HG03066 (cell line): ENCODE results near the gene CYTH2.

Experiments used
- ATAC-seq: cut with Tn5 transposase; IDR thresholded peaks from one replicate; pipeline ENCODE4 v1.9.1; 2021; ENCODE audit warnings: low read depth; ENCODE audit not compliant: unreplicated experiment

The CYTH2 gene

GRCh38 chr19:48492925-48493717, 24.0 kb downstream of the CYTH2 start:
- ATAC-seq, result peak; percentile 67

DNA sequence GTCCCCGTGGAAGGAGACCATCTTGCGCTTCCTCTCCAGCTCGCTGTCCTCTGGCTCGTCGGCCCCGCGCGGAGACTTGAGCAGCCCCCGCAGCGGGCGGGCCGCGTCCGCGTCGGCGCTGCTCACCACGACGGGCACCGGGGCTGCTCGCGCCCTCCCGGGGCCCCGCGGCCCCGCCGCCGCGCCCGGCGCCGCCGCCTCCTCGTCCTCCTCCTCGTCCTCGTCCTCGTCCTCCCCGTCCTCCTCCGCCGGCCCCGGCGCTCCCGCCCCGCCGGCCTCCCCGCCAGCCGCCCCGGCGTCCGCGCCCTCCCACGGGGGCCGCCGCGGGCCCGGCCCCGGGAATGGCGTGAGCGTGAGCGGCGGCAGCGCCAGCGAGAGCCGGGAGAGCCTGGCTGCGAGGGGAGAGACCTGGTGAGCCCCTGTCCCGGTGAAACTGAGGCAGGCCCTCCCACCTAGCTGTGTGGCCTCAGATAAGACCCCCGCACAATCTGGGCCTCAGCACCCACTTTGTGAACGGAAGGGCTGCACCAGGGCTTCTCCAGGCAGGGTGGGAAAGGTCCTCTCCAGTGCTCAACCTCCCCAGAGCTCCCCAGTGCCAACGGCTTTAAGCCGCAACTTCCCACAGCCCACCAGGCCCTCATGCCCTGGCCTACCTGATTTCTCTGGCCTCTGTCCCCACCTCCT, 24.7 kb downstream of the CYTH2 start:
- no peak for ATAC-seq

DNA sequence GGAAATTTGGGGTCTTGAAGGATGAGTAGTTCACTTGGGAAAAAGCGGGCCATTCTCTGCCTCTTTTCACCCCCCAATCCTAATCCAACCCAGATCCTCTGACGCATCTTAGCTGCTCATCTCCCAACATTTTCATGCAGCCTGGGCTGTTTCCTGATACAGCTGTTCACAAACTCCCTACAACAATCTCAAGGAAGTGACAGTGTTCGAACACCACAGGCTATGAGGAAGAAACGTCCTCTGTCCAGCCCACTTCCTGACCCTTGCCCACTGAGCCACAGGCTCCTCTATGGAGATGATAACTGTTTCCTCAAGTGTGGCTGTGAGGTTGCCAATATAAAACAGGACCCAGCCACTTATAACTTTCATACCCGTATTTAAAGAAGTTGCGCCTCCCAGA, 26.2 kb downstream of the CYTH2 start:
- no peak for ATAC-seq

DNA sequence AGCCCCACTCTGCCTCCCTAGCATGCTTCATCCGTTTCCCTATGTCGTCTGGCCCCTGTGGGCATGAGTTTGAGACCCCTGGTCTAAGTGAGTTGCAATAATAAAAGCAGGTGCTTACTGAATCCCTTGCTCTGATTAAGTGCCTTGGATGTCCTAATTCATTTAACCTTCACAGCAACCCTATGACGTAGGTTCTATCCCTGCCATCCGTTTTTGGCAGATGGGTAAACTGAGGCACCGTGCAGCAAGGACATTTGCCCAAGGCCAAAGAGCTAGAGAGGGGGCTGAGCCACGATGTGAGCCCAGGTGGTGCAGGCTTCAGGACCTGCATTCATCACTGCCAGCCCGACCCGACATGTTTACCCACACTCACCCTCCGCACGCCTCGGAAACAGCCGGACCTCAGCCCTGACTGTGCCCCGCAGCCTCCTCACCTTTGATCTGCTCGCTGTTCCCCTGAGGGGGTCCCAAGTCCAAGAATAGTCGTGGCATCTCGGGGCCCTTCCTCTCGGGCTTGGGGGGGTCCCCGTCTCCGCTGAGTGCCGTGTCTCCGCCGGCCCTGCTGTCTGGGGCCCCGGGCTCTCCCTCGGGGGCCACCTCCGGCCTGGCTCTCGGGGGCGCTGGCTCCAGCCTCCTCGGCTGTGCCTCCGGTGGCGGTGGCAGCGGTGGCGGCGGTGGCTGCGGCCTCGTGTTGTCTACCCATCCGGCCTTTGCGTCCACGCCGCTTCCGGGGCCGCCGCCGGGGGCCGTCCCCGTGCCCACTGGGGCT, 28.0 kb downstream of the CYTH2 start:
- ATAC-seq, result no peak

DNA sequence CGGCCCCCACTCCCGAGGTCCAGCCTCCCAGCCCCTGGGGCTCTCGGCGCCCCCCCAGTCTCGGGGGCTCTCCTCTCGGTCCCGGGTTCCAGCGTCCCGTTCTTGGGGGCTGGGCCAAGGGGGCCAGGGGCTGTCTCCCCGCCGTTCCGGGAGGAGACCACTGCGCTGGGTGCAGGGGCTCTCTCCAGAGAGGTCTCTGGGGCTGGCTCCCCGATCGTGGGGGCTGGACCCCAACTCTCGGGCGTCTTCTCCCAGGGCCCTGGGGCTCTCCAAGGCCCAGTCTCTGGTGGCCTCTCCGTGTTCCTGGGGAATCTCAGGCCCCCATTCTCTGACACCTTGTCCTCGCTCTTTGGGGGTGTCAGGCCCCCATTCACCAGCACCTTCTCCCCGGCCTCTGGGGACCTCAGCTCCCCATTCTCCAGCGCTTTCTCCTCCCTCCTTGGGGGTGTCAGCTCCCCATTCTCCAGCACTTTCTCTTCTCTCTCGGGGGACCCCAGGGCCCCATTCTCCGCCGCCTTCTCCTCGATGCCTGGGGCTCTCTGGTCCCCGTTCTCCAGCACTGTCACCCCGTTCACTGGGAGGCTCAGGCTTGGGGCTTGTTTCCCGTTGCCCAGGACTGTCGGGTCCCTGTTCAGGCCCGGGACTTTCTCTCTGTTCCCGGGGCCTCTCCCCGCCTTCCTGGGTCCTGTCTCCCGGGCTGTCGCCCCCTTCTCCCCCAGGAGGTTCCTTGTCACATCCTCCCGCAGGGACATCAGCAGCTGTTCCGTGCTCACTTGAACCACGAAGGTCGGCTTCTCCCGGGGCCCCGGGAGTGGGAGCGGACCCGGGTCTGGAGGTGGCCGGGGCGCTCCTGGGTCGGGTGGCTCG, 28.8 kb downstream of the CYTH2 start:
- no peak for ATAC-seq

DNA sequence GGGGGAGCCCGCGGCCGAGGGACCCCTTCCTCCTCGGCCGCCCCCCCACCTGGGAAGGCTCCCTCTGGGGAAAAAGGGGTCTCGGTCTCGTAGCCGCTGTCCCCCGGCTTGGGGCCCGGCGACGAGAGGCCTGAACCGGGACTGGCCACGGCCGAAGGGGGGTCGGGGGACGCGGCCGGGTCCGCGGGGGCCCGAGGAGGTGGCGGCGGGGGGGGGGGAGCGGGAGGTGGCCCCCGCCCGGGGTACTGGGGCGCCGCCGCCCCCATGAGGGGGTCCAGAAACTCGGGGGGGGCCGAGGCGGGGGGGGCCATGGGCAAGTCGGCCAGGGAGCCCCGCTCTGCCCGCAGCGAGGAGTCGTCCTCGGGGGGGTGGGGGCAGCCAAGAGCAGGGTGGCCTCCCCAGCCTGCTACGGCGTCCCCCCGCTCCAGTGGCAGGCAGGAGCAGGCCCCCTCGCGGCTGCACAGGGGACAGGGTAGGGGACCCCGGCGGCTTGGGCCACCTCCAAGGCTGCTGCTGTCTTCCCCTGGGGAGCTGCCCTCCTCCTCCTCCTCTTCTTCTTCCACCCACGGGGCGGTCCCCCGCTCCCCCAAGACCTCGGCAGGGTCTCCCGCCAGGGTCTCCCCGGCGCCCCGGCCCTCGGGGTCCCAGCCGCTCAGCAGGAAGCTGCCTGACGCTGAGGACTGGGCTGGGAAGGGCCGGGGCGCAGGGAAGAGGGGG, 29.6 kb downstream of the CYTH2 start:
- no peak for ATAC-seq

DNA sequence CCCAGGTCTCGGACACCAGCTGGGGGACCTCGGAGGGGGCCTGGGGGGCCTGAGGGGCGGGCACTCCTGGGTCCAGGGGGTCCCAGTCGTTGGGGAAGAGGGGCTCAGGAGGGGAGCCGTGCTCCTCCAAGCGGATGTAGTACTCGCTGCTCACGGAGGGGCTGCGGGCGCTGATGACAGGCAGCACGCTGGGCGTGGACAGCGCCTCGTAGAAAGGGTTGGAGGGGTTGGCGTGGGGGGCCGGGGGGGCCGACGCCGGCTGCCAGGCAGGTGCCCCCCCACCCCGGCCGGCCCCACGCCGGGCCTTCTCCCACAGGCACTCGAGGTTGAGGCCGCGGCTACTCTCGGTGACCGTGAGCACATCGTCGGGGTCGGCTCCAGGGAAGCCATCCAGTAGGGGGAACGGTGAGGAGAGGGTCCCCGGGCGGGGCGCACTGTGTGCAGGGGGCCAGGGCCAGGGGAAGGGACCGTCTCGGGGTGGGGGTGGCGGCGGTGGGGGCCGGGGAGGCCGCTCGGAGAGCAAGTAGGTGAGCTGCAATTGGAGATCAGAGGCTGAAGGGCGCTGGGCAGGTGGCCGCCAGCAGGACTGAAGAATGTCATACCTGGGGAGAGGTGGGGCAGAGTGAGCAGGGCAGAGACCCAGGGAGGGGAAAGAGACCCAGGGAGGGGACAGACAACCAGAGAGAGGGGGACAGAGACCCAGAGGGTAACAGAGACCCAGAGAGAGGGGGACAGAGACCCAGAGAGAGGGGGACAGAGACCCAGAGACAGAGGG, 30.3 kb downstream of the CYTH2 start:
- no peak for ATAC-seq

DNA sequence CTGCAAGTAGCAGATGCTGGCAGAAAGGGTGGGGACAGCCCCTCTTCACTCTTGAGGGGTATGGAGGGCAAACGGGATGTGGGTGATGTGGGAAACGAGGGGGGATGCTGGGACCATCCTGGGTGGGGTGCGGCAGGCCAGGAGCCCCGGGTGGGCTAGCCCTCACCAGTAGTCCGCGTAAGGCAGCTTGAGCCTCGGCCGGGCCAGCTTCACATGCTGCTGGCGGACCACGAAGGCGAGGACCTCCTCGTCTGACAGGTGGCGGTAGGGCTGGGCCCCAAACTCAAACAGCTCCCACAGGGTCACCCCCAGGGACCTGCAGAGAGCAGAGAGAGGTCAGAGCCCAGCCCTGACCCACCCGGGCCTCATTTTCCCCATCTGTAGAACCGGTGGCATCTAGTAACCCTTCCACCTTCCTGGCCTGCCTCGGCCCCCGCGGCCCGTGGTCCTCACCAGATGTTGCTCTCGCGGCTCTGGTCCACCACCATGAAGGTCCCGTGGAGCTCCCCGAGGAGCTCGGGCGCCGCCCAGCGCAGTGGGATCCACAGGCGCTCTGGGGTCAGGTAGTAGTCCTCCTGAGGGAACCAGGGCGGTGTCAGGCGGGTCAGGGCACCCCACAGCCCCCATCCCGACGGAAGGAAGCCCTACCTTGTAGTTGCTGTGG, 31.8 kb downstream of the CYTH2 start:
- ATAC-seq, result no peak

DNA sequence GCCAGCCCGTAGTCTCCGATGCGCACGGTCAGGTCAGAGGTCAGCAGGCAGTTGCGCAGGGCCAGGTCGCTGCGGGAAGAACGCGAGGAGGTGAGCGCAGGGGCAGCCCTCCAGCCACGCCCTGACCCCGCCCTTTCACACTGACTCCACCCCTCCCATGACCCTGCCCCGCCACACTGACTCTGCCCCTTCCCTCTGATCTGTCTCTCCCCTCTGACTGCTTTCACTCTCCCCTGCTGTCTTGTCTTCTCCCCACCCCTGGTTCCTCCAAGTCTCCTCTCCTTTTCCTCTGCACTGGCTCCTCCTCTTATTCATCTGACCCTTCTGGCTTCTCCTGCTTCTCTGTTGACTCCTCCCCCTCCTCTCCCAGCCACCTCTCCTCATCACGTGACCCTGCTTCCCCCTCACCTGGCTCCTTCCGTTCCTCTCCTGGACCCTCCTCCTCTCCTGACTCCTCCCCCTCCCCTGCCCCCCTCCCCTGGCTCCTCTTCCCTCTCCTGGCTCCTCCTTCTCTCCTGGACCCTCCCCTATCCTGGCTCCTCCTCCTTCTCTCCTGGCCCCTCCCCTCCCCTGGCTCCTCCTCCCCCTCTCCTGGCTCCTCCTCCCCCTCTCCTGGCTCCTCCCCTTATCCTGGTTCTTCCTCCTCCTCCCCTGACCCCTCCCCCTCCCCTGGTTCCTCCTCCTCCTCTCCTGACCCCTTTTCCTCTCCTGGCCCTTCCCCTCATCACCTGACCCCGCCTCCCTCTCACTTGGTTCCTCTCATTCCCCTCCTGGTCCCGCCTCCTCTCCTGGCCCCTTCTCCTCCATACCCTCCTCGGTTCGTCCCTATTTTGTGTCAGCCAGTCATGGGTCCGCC, 32.6 kb downstream of the CYTH2 start:
- no peak for ATAC-seq

DNA sequence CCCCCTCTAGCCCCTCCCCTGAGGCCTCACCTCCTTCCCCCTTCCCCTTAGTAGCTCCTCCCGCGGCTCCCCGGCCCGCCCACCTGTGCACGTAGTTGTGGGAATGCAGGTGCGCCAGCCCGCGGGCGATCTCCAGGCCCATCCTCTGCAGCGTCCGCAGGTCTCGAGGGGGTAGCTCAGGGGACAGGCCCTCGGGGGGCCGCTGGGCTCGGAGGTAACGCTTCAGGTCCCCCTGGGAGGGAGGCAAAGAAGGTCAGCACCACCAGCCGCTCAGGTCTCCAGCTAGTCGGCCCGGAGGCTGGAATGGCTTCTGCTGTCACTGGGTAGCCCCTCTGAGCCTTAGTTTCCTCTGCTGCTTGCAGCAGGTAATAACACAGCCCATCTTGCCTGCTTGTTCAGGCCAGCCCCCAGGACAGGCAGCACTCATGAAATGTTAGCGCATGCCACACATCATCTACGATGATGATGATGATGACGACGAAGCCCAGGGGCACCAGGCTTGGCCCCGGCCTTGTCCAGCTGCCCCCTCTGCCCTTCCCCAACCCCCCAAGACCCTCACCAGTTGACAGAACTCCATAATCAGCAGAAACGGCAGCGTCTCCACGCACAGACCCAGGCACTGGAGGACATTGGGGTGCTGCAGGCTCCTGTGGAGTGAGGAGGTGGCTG, 33.3 kb downstream of the CYTH2 start:
- no peak for ATAC-seq

- no peak for ATAC-seq
These were observed 37.1 kb downstream of the CYTH2 start for GRCh38 chr19:48506138-48506733.

- ATAC-seq, result no peak
These were observed 38.8 kb downstream of the CYTH2 start for GRCh38 chr19:48507911-48508439.

DNA sequence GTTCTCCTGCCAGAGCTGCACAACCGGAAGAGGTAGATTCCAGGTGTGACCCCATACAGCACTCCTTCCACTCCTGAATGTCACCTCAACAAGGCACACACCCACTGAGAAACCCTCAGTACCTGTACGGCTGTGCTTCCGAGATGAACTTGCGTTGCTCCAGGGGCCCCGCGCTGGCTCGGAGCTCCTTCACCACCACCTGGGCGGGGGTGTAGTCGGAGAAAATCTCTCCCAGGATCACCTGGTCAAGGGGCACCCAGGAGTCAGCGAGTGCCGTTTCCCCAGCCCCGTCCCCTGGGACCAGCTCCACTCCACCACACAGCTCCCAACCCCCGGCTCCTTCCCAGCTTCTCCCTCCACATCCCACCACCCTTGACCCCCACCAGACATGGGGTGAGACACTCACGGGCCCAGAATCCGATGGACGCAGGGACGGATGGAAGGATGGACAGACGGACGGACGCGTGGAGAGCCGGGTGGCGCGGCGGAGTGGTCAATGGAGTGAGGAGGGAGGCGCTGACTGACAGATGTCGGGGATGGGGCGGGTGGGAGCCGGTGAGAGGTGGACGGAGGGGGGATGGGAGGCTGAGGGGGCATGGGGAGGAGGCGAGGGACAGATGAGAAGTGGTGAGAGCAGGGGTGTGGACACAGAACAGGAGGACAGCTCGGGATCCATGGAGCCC, 39.7 kb downstream of the CYTH2 start:
- ATAC-seq, result no peak

- ATAC-seq, result no peak
These were observed 40.5 kb downstream of the CYTH2 start for GRCh38 chr19:48509467-48510194.
